8988T (cell line): ENCODE measurements around the gene SLCO4A1.

Source experiments
- DNase-seq: peaks from one replicate; pipeline ENCODE4 v3.0.0; 2011

SLCO4A1 gene

DNA sequence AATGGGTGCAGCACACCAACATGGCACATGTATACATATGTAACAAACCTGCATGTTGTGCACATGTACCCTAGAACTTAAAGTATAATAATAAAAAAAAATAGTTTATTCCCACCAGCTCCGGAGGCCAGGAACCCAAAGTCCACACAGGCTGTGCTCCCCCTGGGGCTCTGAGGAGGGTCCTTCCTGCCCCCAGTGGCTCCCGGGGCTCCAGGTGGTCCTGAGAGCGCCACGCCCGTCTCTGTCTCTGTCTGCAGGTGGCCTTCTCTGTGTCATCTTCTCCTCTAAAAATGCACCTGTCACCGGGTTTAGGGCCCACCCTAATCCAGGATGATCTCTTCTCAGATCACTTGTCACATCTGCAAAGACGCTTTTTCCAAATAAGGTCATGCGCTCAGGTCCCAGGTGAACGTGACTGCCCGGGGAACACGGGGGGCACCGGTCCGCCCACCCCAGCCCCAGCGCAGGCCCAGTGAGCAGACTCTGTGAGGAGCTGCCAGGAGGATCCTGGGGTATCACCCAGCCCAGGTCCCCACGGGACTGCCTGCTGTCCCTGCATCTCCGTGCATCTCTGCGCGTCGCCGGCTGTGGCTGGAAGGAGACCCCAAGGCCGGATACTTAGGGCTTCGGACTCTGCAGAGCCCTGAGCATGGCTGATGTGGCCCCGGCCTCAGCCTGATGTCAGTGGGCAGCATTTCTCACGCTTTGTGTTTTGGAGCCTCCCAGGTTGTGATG lies 11.8 kb downstream of the SLCO4A1 start:
- DNase-seq, result no peak

GRCh38 chr20:62655282-62656196 lies 13.2 kb downstream of the SLCO4A1 start:
- DNase-seq, result no peak

GRCh38 chr20:62656197-62656918 lies 14.1 kb downstream of the SLCO4A1 start:
- peak; percentile 97 for DNase-seq

- no peak for DNase-seq
These were observed 14.8 kb downstream of the SLCO4A1 start for GRCh38 chr20:62656919-62657588.

DNA sequence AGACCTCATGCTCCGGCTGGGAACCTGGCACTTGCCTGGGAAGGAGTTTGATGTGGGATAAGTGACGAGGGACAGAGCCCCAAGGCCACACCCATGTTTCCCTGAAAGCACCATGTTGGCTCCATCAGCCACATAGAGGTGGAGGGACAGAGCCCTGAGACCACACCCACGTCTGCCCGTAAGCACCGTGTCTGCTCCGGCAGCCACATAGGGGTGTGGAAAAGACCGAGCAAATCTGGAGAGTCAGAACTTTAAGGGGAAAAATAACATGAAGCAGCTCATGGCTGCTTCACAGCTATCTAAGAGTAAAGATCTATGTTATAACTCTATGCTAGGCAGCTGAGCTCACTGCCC lies 15.3 kb downstream of the SLCO4A1 start:
- DNase-seq, result no peak

DNA sequence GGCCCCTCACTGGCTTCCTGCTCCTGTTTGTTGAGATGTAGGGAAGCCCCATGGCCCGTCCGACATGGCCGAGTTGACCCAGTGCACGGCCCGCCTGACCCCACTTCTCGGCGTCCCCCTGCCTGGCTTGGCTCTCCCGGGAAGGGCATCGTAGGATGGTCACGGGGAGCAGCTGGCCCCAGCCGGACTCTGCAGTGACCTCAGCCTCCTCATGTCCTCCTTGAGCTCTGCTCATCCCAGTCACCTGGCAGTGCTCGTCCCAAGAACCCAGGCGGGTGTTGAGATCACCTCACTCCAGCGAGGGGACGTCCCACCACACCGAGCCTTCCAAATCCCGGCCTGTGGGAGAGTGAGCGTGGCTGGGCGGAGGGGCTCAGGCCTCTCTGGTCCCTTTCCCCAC lies 15.7 kb downstream of the SLCO4A1 start:
- no peak for DNase-seq

DNA sequence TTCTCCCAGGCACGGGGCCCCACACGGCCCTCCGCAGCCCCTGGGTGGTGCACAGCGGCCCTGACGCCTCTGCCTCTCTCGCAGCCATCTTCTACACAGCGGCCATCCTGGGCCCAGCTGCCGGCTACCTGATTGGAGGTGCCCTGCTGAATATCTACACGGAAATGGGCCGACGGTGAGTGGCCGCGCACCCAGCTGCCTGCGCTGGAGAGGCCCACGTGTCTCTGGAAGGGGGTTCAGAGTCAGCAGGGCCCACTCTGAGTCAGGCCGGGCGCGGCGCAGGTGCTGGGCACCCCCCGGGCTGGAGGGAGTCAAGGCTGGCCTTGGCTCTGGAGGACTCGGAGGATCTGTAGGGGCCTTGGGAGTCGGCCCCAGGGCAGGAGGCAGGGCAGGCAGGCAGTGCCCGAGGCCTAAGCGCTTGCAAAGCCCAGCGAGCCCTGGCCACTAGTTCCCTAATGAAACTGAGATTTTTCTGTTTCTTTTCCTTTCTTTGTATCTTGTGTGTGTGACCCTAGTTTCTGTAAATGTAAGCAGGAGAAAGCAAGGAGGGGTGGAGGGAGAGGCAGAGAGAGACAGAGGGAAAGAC lies 16.4 kb downstream of the SLCO4A1 start:
- no peak for DNase-seq

- DNase-seq, result no peak
These were observed 17.4 kb downstream of the SLCO4A1 start for GRCh38 chr20:62659488-62660239.

DNA sequence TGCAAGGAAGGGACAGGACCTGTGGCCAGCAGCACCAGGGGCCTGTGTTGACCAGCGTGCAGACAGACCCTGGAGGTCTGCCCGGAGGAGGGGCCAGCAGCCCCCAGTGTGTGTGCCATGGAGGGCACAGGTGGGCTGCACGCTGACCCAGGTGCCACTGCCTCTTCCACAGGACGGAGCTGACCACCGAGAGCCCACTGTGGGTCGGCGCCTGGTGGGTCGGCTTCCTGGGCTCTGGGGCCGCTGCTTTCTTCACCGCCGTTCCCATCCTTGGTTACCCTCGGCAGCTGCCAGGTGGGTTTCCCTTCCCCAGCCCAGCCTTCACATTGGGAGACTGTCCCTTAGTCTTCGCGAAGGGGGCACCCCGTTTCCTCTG lies 17.9 kb downstream of the SLCO4A1 start:
- DNase-seq, result no peak

GRCh38 chr20:62660768-62661167 lies 18.5 kb downstream of the SLCO4A1 start:
- DNase-seq, result no peak

GRCh38 chr20:62661647-62662046 lies 19.3 kb downstream of the SLCO4A1 start:
- DNase-seq, result no peak

DNA sequence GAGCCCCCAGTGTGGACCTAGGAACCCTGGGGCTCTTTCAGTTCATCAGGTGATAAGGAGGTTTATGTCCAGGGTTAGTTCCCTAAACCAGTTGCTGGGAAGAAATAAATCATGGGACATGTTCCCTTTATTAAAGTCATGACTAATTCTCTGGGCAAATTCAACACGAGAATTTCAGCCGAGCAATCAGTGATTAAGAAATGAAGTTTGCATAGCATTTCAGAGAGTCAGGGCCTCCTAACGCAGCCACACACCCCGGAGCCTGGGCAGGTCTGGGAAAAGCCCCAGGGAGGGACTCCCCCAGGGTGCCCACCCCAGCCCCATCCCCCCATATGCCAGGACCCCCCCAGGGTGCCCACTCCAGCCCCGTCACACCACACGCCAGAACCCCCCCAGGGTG lies 20.1 kb downstream of the SLCO4A1 start:
- DNase-seq, result no peak

DNA sequence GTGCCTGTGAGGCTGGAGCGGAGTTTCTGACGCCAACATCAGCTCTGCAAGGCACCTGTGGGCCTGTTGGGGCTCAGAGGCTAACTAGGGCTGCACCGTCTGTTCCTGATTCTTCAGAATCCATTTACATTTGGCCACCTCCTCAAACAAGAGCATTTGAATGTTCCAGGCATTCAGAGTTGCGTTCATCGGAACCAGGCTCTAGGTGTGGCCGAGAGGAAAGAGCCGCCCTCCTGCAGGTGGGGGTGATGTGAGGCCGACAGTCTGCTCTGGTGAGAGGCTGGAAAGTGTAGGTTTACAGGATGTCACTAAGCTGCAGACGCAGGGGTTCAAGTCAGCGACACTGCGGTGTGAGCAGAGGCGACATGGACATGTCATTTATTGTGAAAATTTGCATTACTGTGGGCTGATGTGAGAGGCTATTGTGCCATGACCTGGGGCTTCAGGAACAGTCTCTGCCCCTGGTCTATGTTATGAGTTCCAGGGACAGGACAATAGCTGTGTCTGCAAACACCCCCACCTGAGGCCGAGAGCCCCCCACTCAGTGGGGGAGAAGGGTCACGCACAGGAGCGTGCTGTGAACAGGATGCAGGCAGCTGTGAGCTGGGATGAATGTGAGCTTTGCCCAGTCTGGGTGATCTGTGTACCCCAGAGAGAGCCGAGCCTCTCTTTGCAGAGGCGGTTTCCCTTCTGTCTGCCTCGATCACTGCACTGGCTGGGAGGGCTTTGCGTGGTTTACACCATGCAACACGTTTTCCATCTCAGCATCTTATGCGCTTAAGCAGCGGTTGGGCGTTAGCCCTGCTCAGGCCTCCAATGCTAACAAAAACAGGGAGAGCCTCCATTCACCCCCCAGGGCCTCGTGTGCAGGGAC lies 21.1 kb downstream of the SLCO4A1 start:
- no peak for DNase-seq

DNA sequence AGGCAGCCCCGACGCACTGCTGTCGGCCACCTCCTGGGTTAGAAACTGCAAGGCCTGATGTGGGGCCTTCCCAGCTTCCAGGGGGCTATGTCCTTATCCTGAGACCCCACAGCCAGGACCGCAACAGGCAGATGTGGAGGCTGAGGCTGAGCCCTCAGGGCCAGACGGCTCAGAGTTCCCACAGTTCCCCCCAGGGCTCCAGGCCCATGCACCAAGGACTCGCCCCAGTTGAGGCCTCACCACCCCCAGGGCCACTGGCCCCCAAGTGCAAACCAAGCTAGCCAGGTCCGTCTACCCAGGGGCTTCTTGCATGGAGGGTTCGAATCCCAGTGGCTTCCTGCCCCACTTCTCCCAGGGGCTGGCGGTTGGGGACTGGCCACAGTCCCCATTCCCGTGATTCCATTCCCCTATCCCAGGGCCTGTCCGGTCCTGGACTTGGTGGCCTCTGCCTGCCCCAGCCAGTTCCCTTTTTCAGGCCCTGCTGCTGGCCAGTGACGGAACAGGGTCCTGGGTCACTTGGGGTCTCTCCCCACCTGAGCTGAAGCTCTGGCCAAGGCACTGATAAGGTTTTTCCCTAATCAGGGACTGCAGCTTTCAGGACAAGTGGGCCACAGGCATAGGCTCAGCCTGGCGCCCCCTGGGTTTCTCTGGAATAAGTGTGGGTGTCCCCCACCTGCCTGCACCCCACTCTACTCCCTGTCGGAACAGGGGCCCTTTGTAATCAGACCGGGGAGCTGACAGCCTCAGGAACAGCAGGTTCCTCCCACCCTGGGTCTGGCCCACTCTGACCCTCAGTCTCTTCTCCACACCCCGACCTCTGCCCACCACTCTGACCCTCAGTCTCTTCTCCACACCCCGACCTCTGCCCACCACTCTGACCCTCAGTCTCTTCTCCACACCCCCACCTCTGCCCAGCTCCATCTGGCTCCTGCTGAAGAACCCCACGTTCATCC lies 22.0 kb downstream of the SLCO4A1 start:
- DNase-seq, result no peak

DNA sequence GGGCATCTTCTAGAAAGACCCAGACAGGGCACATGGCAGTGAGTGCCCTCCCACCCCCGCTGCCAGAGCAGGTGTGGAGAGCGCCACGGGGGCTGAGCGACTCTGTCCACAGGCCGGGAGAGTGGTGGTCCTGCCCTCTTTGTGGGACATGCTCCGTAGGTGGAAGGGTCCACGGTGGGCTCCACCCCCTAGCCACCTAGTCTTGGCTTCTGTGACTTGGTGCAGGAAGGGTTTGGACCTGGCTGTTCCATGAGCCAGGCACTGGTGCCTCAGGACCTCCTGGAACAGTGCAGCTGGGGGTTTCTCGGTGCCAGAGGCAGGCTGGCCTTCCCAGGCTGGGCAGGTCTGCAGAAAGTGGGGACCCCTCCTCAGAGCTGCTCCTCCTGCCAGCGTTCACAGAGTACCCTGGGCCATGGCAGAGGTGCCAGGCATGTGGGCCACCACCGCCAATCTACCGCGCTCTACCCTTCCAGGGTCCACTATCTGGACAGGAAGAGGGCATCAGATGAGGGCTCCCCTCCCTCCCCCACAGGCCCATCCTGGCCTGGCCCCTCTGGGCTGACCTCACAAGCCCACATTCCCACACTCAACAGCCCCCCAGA lies 23.0 kb downstream of the SLCO4A1 start:
- no peak for DNase-seq

DNA sequence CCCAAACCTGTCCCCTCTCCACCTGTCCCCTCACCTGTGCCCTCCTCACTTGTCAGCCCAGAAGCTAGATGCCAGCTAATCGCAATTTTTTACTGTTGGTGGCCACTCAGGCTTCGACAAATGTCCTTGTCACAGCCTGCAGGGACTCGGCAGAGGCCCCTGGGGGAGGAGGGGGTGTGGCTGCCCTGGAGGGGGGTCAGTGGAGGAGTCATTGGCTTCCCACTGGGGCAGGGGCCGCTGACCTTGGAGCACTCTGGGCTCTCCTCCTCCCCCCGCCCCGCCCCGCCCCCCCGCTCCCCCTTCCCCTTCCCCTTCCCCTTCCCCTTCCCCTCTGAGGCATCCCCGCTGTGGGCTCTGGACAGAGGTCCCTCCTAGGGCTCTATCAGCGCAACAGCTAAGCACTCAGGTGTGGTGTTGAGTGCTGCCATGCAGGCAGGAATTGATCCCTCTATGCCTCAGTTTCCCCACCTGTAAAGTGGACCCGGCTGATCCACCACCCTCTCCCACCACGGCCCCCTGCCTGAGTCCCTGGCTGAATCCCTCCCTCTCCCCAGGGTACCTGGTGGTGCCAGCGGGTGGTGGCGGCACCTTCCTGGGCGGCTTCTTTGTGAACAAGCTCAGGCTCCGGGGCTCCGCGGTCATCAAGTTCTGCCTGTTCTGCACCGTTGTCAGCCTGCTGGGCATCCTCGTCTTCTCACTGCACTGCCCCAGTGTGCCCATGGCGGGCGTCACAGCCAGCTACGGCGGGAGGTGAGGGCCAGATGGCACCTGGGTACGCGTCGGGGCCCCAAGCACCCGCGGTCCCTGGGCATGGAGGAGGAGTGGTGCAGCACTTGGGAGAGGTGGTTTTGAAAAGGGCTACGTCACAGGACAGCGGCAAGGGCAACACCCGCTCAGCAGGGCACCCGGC lies 23.8 kb downstream of the SLCO4A1 start:
- DNase-seq, result no peak

GRCh38 chr20:62666736-62667529 lies 24.6 kb downstream of the SLCO4A1 start:
- no peak for DNase-seq
